ENCODE data around the gene DNASE2B. TPM values are rescaled to one million over a fixed set of nuclear protein-coding genes. Genes with fewer than 3 reads are reported as not detected.

Gene DNASE2B
- total RNA-seq, 3 donors from 2014 or later (not counting 1 experiment from before 2014, with no cell fraction given) = not detected

GRCh38 chr1:84402501-84402900 is 4.2 kb downstream of the DNASE2B start:
- DNase-seq = no peak
- peaks cover 0 to 3% of the 10 kb centered on the region in 2 donors for H3K27me3 Mint-ChIP-seq (ENCODE audit: low read depth in 2 of 2)
- H3K4me3 ChIP-seq (ENCODE audit: low read length) = no peak overlapping the region
- no peaks in the 10 kb centered on the region for H3K27me3 ChIP-seq (ENCODE audit: control insufficient read depth, insufficient read depth, low read length)
- no peak for ATAC-seq
- no peaks in the 10 kb centered on the region for H3K9me3 ChIP-seq (ENCODE audit: control insufficient read depth, insufficient read depth, low read length)
- intact Hi-C loops (cut with micrococcal nuclease) = no loop called here
- H3K27ac Mint-ChIP-seq = no peak overlapping the region
- H3K4me1 ChIP-seq (ENCODE audit: control insufficient read depth, insufficient read depth, low read length) = no peaks in the 10 kb centered on the region
- no peaks in the 10 kb centered on the region for H3K36me3 Mint-ChIP-seq
- no peak for TF ChIP-seq CTCF (IDR thresholded peaks at IDR 0.05)
- no peaks in the 10 kb centered on the region for H3K36me3 ChIP-seq (ENCODE audit: control insufficient read depth, insufficient read depth, low read length)
- no peak overlapping the region for H3K27ac ChIP-seq (ENCODE audit: low read length)
- H3K9me3 Mint-ChIP-seq = no peaks in the 10 kb centered on the region
- H3K4me1 Mint-ChIP-seq = no peaks in the 10 kb centered on the region
- H3K4me3 Mint-ChIP-seq = no peak overlapping the region

- no peaks in the 10 kb centered on the region for H3K9me3 ChIP-seq (ENCODE audit: control insufficient read depth, insufficient read depth, low read length)
- no peak overlapping the region for H3K27ac ChIP-seq (ENCODE audit: low read length)
- Mint-ChIP-seq H3K4me3 (no peak overlapping the region), H3K4me1 (no peaks in the 10 kb centered on the region), H3K36me3 (no peaks in the 10 kb centered on the region), H3K9me3 (no peaks in the 10 kb centered on the region), H3K27me3 (ENCODE audit: low read depth in 2 of 2) (peaks cover 0 to 3% of the 10 kb centered on the region in 2 donors), H3K27ac (no peak overlapping the region)
- no peak for TF ChIP-seq CTCF (IDR thresholded peaks at IDR 0.05)
- DNase-seq (no peak), ATAC-seq (no peak)
- H3K27me3 ChIP-seq (ENCODE audit: control insufficient read depth, insufficient read depth, low read length) = no peaks in the 10 kb centered on the region
- intact Hi-C loops (cut with micrococcal nuclease) = no loop called here
- H3K36me3 ChIP-seq (ENCODE audit: control insufficient read depth, insufficient read depth, low read length) = no peaks in the 10 kb centered on the region
- 85% methylated on average over 2 of the region's 2 CpGs for WGBS (ENCODE audit: insufficient coverage)
- H3K4me3 ChIP-seq (ENCODE audit: low read length) = no peak overlapping the region
- H3K4me1 ChIP-seq (ENCODE audit: control insufficient read depth, insufficient read depth, low read length) = no peaks in the 10 kb centered on the region
Measured at GRCh38 chr1:84403347-84403746, 5.1 kb downstream of the DNASE2B start.

- intact Hi-C loops (cut with micrococcal nuclease) = no loop called here
- Mint-ChIP-seq H3K4me3 (no peak overlapping the region), H3K4me1 (no peaks in the 10 kb centered on the region), H3K36me3 (no peaks in the 10 kb centered on the region), H3K27ac (no peak overlapping the region), H3K27me3 (ENCODE audit: low read depth in 2 of 2) (peaks cover 0 to 3% of the 10 kb centered on the region in 2 donors), H3K9me3 (no peaks in the 10 kb centered on the region)
- H3K4me1 ChIP-seq (ENCODE audit: control insufficient read depth, insufficient read depth, low read length) = no peaks in the 10 kb centered on the region
- TF ChIP-seq CTCF (IDR thresholded peaks at IDR 0.05) = no peak
- no peaks in the 10 kb centered on the region for H3K36me3 ChIP-seq (ENCODE audit: control insufficient read depth, insufficient read depth, low read length)
- no peak overlapping the region for H3K4me3 ChIP-seq (ENCODE audit: low read length)
- no peaks in the 10 kb centered on the region for H3K27me3 ChIP-seq (ENCODE audit: control insufficient read depth, insufficient read depth, low read length)
- WGBS (ENCODE audit: insufficient coverage) = 100% methylated on average over 1 of the region's 1 CpG
- H3K27ac ChIP-seq (ENCODE audit: low read length) = no peak overlapping the region
- no peak for DNase-seq
- no peak for ATAC-seq
- no peaks in the 10 kb centered on the region for H3K9me3 ChIP-seq (ENCODE audit: control insufficient read depth, insufficient read depth, low read length)
Measured at GRCh38 chr1:84406346-84406861, 8.1 kb downstream of the DNASE2B start.

- H3K27ac ChIP-seq (ENCODE audit: low read length) = no peak overlapping the region
- no peak for ATAC-seq
- H3K27me3 Mint-ChIP-seq (ENCODE audit: low read depth in 2 of 2) = peaks cover 0 to 3% of the 10 kb centered on the region in 2 donors
Measured at GRCh38 chr1:84407524-84407923, 9.2 kb downstream of the DNASE2B start.

More at GRCh38 chr1:84407524-84407923, 9.2 kb downstream of the DNASE2B start:
- no peaks in the 10 kb centered on the region for H3K9me3 Mint-ChIP-seq
- no peak for DNase-seq
- no peak overlapping the region for H3K27ac Mint-ChIP-seq
- TF ChIP-seq CTCF (IDR thresholded peaks at IDR 0.05) = no peak
- intact Hi-C loops (cut with micrococcal nuclease) = no loop called here
- WGBS (ENCODE audit: insufficient coverage) = no CpG with 5 or more reads among the region's 1 CpG
- Histone ChIP-seq H3K27me3 (ENCODE audit: control insufficient read depth, insufficient read depth, low read length) (no peaks in the 10 kb centered on the region), H3K4me1 (ENCODE audit: control insufficient read depth, insufficient read depth, low read length) (no peaks in the 10 kb centered on the region), H3K36me3 (ENCODE audit: control insufficient read depth, insufficient read depth, low read length) (no peaks in the 10 kb centered on the region), H3K4me3 (ENCODE audit: low read length) (no peak overlapping the region), H3K9me3 (ENCODE audit: control insufficient read depth, insufficient read depth, low read length) (no peaks in the 10 kb centered on the region)
- no peak overlapping the region for H3K4me3 Mint-ChIP-seq
- no peaks in the 10 kb centered on the region for H3K36me3 Mint-ChIP-seq
- H3K4me1 Mint-ChIP-seq = no peaks in the 10 kb centered on the region
